Natural killer cell (primary cell): Measurements from ENCODE around the gene VAV3. TPM values are rescaled to one million over a fixed set of nuclear protein-coding genes. Genes with fewer than 3 reads are reported as not detected.

Experiments
- ATAC-seq, 3 donors: fragments of 150-1000 bp in 2 of 3; fragments of 200-7000 bp in 1 of 3; cut with Tn5 transposase; 1 replicate in 1 of 3; 2 replicates in 2 of 3; pipeline ENCODE4 v1.10.0; 2021; ENCODE audit warnings: mild to moderate bottlenecking in 2 of 3, moderate library complexity in 2 of 3
- DNase-seq, 2 donors: peaks; one replicate each; pipeline versions ENCODE4 v3.0.0 to v3.0.0-alpha.2; 2013 to 2021; ENCODE audit warnings: mixed read lengths in 1 of 2
- H3K27ac ChIP-seq: one replicate; pipeline ENCODE4 v1.5.1; 2013; ENCODE audit warnings: mild to moderate bottlenecking, low read length
- H3K27me3 ChIP-seq: one replicate; pipeline ENCODE4 v1.6.1; 2013; ENCODE audit warnings: low read length; ENCODE audit not compliant: control insufficient read depth, insufficient read depth
- H3K36me3 ChIP-seq: one replicate; pipeline ENCODE4 v1.6.1; 2013; ENCODE audit warnings: low read length; ENCODE audit not compliant: control insufficient read depth, insufficient read depth
- H3K4me1 ChIP-seq: one replicate; pipeline ENCODE4 v1.6.1; 2013; ENCODE audit warnings: low read length; ENCODE audit not compliant: control insufficient read depth, insufficient read depth
- H3K4me3 ChIP-seq: one replicate; pipeline ENCODE4 v1.5.1; 2013; ENCODE audit warnings: low read length
- H3K9me3 ChIP-seq: one replicate; pipeline ENCODE4 v1.6.1; 2013; ENCODE audit warnings: low read length; ENCODE audit not compliant: control insufficient read depth, insufficient read depth
- H3K27ac Mint-ChIP-seq, 2 donors: one replicate each; pipeline ENCODE4 v1.8.0; 2022; ENCODE audit warnings: mild to moderate bottlenecking in 2 of 2, mixed read lengths in 2 of 2, moderate library complexity in 1 of 2
- H3K27me3 Mint-ChIP-seq, 2 donors: one replicate each; pipeline ENCODE4 v1.8.0; 2022; ENCODE audit warnings: low read depth in 2 of 2, mixed read lengths in 2 of 2
- H3K36me3 Mint-ChIP-seq: one replicate; pipeline ENCODE4 v1.8.0; 2022; ENCODE audit warnings: mixed read lengths
- H3K4me1 Mint-ChIP-seq, 2 donors: one replicate each; pipeline ENCODE4 v1.8.0; 2022; ENCODE audit warnings: mixed read lengths in 2 of 2
- H3K4me3 Mint-ChIP-seq: one replicate; pipeline ENCODE4 v1.8.0; 2022; ENCODE audit warnings: mild to moderate bottlenecking, moderate library complexity, mixed read lengths
- H3K9me3 Mint-ChIP-seq, 2 donors: one replicate each; pipeline ENCODE4 v1.8.0; 2022; ENCODE audit warnings: mixed read lengths in 2 of 2
- CTCF ChIP-seq: fragments of 200-600 bp; IDR thresholded peaks from one replicate; pipeline ENCODE4 v1.8.0; 2022; ENCODE audit warnings: antibody characterized with exemption
- WGBS: methylation state at CpG from one replicate; pipeline ENCODE4 v1.1.7; 2013; ENCODE audit warnings: missing lambda C conversion rate; ENCODE audit not compliant: insufficient coverage; 5-methylcytosine and 5-hydroxymethylcytosine counted together
- intact Hi-C: fragments of 100-400 bp; cut with micrococcal nuclease; formaldehyde crosslinking; loops from one replicate; pipeline ENCODE4 v1.14.2; 2022
- total RNA-seq, 4 donors: library from RNA; stranded (reverse); fragments of 120-200 nt in 1 of 4; gene quantifications; one replicate each; pipeline versions ENCODE4 v1.2.3 to v1.2.4, GENCODE V29; 2013 to 2022

VAV3 gene
- total RNA-seq, 3 donors from 2014 or later (not counting 1 experiment from before 2014, with no cell fraction given) = 95.8 to 101 (median 96.6) TPM

- Mint-ChIP-seq H3K27me3 (no peaks in the 10 kb centered on the region), H3K9me3 (no peaks in the 10 kb centered on the region), H3K36me3 (no peaks in the 10 kb centered on the region), H3K4me1 (peaks cover 47 to 66% of the 10 kb centered on the region in 2 donors), H3K4me3 (no peak overlapping the region), H3K27ac (peak overlapping the region in 1 of 2 donors; percentile 3)
- no peaks in the 10 kb centered on the region for H3K36me3 ChIP-seq
- H3K9me3 ChIP-seq = no peaks in the 10 kb centered on the region
- no peaks in the 10 kb centered on the region for H3K27me3 ChIP-seq
- H3K4me3 ChIP-seq = no peak overlapping the region
- TF ChIP-seq CTCF = no peak
- peaks cover 11% of the 10 kb centered on the region for H3K4me1 ChIP-seq
- no peak overlapping the region for H3K27ac ChIP-seq
- DNase-seq = no peak
- 100% methylated on average over 2 of the region's 2 CpGs for WGBS
- intact Hi-C loops = no loop called here
- ATAC-seq = no peak
Measured at GRCh38 chr1:107810291-107810951, 154.6 kb downstream of the VAV3 start.

- no peaks in the 10 kb centered on the region for H3K36me3 ChIP-seq
- H3K4me1 ChIP-seq = peaks cover 13% of the 10 kb centered on the region
- peak overlapping the region; percentile 29 to 41 for H3K27ac Mint-ChIP-seq
- no peaks in the 10 kb centered on the region for H3K36me3 Mint-ChIP-seq
- no peak overlapping the region for H3K27ac ChIP-seq
- H3K27me3 ChIP-seq = no peaks in the 10 kb centered on the region
- no peak for TF ChIP-seq CTCF
- peaks cover 66 to 72% of the 10 kb centered on the region in 2 donors for H3K4me1 Mint-ChIP-seq
- no peaks in the 10 kb centered on the region for H3K27me3 Mint-ChIP-seq
- no peaks in the 10 kb centered on the region for H3K9me3 Mint-ChIP-seq
- H3K4me3 Mint-ChIP-seq = no peak overlapping the region
- ATAC-seq (no peak), DNase-seq (no peak)
- no peak overlapping the region for H3K4me3 ChIP-seq
- WGBS = 96% methylated on average over 3 of the region's 3 CpGs
- intact Hi-C loops = no loop called here
- H3K9me3 ChIP-seq = no peaks in the 10 kb centered on the region
Measured at GRCh38 chr1:107807855-107808254, 157.1 kb downstream of the VAV3 start.

- DNase-seq = no peak
- no peak for TF ChIP-seq CTCF
- WGBS = 61% methylated on average over 1 of the region's 1 CpG
- Histone ChIP-seq H3K9me3 (no peaks in the 10 kb centered on the region), H3K27ac (no peak overlapping the region), H3K27me3 (no peaks in the 10 kb centered on the region), H3K4me1 (peaks cover 13% of the 10 kb centered on the region), H3K36me3 (no peaks in the 10 kb centered on the region), H3K4me3 (no peak overlapping the region)
- intact Hi-C loops = no loop called here
- peak overlapping the region; percentile 29 to 41 for H3K27ac Mint-ChIP-seq
- no peaks in the 10 kb centered on the region for H3K36me3 Mint-ChIP-seq
- H3K9me3 Mint-ChIP-seq = no peaks in the 10 kb centered on the region
- H3K4me1 Mint-ChIP-seq = peaks cover 71 to 76% of the 10 kb centered on the region in 2 donors
- H3K4me3 Mint-ChIP-seq = no peak overlapping the region
- H3K27me3 Mint-ChIP-seq = no peaks in the 10 kb centered on the region
- peak in 1 of 3 donors; percentile 55 for ATAC-seq
Measured at GRCh38 chr1:107807405-107807804, 157.6 kb downstream of the VAV3 start.

GRCh38 chr1:107806902-107807301 lies 158.1 kb downstream of the VAV3 start:
- ATAC-seq (no peak), DNase-seq (no peak)
- Mint-ChIP-seq H3K36me3 (no peaks in the 10 kb centered on the region), H3K27me3 (no peaks in the 10 kb centered on the region), H3K9me3 (no peaks in the 10 kb centered on the region), H3K27ac (peak overlapping the region; percentile 29 to 41), H3K4me3 (no peak overlapping the region), H3K4me1 (peaks cover 75 to 81% of the 10 kb centered on the region in 2 donors)
- WGBS = 51% methylated on average over 3 of the region's 4 CpGs
- H3K36me3 ChIP-seq = no peaks in the 10 kb centered on the region
- H3K4me3 ChIP-seq = no peak overlapping the region
- no peak overlapping the region for H3K27ac ChIP-seq
- H3K4me1 ChIP-seq = peaks cover 13% of the 10 kb centered on the region
- H3K27me3 ChIP-seq = no peaks in the 10 kb centered on the region
- intact Hi-C loops = no loop called here
- no peaks in the 10 kb centered on the region for H3K9me3 ChIP-seq
- TF ChIP-seq CTCF = no peak
